Kidney capillary endothelial cell (primary cell): ENCODE measurements around the gene KMT2A.

Experiments used
- DNase-seq: peaks from one replicate; pipeline ENCODE4 v3.0.0-alpha.2; 2018; ENCODE audit warnings: low spot score

The KMT2A gene

DNA sequence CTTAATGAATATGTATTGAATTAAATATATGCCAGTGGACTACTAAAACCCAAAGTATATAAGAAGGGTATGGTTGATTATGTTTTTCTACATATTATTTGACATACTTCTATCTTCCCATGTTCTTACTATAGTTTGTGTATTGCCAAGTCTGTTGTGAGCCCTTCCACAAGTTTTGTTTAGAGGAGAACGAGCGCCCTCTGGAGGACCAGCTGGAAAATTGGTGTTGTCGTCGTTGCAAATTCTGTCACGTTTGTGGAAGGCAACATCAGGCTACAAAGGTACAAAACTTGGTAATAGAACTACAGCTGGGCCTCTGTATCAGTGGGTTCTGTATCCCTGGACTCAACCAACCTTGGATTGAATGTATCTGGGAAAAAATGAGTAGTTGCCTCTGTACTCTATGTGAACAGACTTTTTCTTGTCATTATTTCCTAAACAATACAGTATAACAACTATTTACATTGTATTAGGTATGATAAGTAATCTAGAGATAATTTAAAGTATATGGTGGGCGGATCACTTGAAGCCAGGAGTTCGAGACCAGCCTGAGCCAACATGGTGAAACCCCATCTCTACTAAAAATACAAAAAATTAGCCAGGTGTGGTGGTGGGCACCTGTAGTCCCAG lies 52.3 kb downstream of the KMT2A start:
- DNase-seq = peak; percentile 78

DNA sequence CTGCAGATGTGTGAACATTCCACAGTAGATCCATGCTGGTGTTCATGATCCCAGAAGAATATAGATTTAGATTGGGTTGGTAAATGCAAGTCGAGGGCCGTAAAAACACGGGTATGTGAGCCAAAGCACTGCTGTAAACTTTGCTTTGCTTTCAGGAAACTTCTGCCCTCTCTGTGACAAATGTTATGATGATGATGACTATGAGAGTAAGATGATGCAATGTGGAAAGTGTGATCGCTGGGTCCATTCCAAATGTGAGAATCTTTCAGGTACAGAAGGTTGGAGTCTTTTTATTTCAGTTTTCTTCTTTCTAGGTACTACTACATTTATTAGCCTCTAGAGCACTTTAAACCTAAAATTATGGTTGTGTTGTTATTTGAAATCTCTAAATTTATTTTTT lies 54.7 kb downstream of the KMT2A start:
- DNase-seq = no peak

DNA sequence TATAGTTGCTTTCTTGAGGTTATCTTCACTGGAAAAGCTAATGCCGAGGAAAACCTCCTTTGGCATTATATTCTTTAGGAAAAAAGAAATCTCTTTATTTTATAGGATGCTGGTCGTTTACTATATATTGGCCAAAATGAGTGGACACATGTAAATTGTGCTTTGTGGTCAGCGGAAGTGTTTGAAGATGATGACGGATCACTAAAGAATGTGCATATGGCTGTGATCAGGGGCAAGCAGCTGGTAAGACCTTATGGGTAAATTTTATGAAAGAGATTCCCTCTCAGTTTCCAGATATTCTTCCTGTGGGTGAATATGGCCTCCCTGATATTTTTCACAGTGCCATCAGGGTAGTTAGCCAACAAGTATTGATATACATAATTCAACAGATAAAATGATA lies 61.5 kb downstream of the KMT2A start:
- DNase-seq = no peak

DNA sequence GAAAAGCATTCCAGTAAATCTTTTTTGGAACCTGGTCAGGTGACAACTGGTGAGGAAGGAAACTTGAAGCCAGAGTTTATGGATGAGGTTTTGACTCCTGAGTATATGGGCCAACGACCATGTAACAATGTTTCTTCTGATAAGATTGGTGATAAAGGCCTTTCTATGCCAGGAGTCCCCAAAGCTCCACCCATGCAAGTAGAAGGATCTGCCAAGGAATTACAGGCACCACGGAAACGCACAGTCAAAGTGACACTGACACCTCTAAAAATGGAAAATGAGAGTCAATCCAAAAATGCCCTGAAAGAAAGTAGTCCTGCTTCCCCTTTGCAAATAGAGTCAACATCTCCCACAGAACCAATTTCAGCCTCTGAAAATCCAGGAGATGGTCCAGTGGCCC lies 66.9 kb downstream of the KMT2A start:
- DNase-seq = no peak

DNA sequence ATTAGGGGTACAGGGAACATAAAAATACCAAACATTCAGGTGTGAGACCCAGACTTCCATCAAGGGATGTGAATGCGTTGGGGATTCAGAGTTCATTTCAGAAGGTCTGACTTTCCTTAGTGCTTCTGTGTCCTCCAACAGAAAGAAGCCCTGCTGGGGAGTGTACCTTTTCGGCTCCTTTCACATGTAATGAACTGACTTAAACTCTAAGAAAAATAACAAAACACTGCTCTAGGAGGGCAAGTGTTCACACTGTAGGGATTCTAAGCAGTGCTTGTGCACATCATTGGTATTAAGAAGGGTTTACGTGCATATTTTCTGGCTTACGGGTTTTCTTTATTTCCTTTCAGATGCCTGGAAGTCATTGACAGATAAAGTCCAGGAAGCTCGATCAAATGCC lies 75.3 kb downstream of the KMT2A start:
- no peak for DNase-seq

DNA sequence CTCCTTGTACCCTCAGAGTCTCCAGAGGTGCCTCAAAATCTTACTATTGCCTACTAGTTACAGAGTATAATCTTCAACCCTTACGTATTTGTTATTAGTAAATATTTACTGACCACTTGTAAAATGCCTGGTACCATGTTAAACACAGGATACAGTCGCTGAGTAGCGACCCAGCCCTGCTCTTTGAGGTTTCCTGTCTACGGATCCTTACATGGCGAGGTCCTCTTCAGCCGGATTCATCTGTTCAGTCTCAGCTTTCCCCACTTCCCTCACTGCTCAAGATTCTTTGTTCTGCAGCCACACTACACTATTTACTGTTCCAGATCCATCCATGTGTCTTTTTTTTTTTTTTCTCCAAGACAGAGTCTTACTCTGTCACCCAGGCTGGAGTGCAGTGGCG lies 77.8 kb downstream of the KMT2A start:
- DNase-seq = no peak

DNA sequence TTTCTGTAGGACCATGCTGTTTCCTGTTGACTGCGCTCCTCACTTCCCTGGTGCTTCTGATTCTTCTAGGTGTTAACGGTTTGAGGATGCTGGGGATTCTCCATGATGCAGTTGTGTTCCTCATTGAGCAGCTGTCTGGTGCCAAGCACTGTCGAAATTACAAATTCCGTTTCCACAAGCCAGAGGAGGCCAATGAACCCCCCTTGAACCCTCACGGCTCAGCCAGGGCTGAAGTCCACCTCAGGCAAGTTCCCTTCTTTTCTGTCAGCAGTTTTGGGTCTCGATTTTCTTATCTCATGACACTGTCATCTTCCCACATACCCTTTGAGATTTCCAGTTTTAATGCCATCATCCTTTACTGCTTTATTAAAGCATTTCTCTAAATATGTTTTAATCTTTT lies 83.3 kb downstream of the KMT2A start:
- no peak for DNase-seq

DNA sequence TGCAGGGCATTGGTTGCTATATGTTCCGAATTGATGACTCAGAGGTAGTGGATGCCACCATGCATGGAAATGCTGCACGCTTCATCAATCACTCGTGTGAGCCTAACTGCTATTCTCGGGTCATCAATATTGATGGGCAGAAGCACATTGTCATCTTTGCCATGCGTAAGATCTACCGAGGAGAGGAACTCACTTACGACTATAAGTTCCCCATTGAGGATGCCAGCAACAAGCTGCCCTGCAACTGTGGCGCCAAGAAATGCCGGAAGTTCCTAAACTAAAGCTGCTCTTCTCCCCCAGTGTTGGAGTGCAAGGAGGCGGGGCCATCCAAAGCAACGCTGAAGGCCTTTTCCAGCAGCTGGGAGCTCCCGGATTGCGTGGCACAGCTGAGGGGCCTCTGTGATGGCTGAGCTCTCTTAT lies 85.6 kb downstream of the KMT2A start:
- DNase-seq = no peak

DNA sequence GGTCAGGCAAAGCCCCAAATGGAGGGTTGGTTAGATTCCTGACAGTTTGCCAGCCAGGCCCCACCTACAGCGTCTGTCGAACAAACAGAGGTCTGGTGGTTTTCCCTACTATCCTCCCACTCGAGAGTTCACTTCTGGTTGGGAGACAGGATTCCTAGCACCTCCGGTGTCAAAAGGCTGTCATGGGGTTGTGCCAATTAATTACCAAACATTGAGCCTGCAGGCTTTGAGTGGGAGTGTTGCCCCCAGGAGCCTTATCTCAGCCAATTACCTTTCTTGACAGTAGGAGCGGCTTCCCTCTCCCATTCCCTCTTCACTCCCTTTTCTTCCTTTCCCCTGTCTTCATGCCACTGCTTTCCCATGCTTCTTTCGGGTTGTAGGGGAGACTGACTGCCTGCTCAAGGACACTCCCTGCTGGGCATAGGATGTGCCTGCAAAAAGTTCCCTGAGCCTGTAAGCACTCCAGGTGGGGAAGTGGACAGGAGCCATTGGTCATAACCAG lies 86.3 kb downstream of the KMT2A start:
- DNase-seq = peak; percentile 11

DNA sequence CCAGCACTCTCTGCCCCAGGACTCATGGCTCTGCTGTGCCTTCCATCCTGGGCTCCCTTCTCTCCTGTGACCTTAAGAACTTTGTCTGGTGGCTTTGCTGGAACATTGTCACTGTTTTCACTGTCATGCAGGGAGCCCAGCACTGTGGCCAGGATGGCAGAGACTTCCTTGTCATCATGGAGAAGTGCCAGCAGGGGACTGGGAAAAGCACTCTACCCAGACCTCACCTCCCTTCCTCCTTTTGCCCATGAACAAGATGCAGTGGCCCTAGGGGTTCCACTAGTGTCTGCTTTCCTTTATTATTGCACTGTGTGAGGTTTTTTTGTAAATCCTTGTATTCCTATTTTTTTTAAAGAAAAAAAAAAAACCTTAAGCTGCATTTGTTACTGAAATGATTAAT lies 88.1 kb downstream of the KMT2A start:
- no peak for DNase-seq

DNA sequence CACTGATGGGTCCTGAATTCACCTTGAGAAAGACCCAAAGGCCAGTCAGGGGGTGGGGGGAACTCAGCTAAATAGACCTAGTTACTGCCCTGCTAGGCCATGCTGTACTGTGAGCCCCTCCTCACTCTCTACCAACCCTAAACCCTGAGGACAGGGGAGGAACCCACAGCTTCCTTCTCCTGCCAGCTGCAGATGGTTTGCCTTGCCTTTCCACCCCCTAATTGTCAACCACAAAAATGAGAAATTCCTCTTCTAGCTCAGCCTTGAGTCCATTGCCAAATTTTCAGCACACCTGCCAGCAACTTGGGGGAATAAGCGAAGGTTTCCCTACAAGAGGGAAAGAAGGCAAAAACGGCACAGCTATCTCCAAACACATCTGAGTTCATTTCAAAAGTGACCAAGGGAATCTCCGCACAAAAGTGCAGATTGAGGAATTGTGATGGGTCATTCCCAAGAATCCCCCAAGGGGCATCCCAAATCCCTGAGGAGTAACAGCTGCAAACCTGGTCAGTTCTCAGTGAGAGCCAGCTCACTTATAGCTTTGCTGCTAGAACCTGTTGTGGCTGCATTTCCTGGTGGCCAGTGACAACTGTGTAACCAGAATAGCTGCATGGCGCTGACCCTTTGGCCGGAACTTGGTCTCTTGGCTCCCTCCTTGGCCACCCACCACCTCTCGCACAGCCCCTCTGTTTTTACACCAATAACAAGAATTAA lies 88.6 kb downstream of the KMT2A start:
- no peak for DNase-seq

DNA sequence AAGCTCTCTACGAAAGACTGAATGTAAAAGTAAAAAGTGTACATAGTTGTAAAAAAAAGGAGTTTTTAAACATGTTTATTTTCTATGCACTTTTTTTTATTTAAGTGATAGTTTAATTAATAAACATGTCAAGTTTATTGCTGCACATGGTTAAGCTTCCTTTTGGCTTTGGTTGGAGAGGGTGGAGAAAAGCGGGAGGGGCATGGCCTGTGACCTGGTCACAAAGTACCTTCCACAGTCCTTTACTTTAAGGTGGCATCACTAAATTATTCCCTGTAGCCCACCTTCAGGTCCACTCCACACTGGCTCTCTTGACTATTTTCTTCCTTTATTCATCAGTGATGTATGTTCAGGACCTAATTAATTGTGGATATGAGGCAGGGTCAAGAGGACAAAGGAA lies 90.4 kb downstream of the KMT2A start:
- DNase-seq = no peak

DNA sequence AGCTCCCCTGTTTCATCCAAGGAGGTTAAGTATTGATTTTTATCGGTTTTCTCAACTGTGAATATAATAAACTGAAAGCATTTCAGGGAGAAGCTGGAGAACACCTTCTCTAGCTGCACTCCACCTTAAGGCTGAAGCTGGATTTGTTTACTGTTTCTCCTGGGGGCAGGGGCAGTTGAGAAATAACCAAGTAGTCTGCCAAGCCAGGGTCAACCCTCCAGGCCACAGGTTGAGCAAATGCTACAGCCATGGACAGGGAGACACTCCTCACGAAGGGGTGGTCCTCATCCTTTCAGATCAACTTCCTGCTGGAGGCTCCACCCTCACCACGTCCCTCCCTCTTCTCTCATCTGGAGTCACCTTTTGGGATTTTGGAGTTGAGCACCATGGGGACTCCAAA lies 90.8 kb downstream of the KMT2A start, which contains the start of gene TTC36:
Gene TTC36 (plus strand): TSS at position 366 of the 400 bp plus-strand sequence. CDS start 21 bp downstream, at position 387.
- no peak for DNase-seq

DNA sequence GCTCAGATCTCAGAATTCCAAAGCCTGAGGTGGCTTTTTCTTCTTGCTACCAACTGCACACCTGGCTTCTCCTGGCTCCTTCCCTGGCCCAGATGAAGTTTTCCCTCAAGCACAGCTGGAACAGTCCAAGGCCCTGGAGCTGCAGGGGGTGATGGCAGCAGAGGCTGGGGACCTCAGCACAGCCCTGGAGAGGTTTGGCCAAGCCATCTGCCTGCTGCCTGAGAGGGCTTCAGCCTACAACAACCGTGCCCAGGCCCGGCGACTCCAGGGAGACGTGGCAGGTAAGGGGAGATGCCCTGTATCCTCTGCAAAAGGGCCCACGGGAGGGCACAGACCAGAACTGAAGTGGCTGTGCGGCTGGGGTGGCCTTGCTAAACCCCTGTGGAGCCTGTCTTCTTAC lies 92.2 kb downstream of the KMT2A start:
- DNase-seq = no peak

DNA sequence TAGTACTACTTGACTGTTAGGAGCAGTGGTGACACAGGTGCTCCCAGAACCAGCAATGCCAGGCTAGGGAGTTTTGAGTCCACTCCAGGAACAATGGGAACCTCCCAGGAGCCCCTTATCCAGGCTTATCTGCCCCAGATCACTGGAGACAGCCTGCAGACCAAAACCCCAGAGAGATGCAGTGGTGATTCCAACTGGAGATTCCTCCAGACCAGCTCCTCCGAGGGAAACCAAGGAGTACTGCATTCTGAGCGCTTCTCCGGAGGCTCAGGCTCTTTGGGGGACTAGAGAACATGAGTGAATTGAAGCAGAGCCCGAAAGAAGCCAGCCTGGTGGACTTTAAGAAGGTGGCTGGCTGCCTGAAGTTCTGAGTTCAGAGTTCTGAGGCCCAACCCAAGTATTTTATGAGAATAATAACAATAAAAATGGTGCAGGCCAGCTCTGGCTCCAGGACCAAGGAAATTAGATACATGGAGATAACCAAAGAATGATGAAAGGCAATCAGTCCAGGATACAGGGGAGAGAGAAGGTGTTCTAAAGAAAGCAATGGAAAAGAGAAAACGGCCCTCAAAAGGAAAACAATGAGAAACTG lies 93.4 kb downstream of the KMT2A start:
- DNase-seq = no peak

DNA sequence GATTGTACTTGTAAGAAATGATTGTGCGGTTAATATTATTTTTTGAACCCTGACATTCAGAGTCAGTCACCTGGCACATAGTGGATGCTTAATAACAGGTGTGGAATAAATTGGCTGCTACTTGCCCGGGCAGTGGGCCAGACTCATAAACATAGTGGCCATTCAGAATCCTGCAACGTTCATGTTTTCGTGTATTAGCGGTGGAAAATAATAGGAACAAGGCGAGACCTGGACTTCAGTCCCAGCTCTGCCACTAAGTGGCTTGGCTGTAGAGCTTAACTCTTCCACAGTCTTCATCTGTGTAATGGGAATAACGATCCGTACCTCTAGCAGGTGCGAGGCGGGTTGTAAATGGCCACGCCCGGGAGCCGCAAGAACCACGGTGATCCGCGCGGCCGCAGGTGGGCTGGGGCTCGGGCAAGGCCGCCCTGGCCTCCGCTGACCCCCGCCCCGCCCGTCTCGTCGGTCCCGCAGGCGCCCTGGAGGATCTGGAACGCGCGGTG lies 93.9 kb downstream of the KMT2A start:
- peak; percentile 4 for DNase-seq

DNA sequence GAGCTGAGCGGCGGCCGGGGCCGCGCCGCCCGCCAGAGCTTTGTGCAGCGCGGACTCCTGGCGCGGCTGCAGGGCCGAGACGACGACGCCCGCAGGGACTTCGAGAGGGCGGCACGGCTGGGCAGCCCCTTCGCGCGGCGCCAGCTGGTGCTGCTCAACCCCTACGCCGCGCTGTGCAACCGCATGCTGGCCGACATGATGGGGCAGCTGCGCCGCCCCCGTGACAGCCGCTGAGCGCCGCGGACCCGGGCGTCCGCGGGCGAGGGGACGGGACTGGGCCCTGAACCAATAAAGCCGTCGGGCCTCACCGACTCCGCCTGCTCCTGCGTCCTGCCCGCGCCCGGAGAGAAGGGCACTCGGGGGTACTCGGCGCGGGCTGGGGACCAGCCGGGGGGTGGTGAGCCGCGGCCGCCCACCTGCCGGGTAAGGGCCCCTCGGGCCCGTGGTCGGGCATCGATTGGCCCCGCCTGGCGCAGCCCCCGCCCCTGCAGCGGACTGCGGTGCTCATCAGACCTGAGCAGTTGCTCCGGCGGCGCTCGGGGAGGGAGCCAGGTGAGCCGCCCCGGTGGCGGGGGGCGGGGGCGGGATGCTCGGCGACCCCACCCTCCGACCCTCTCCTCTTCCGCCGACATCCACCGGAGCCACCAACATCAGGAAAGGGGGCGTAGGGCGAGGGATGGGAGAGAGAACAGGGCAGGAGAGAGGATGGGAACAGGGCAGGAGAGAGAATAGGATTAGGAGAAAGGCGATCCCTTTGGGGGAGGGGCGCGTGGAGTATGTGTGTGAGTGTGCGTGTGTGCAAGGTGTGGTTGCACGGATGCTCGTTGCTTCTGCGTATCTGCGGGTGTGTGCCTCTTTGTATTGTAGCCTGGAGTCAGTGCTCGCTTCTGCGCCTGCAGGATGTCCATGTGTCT lies 94.6 kb downstream of the KMT2A start, which contains the start of gene TMEM25:
Gene TMEM25 (plus strand): TSS at position 510 of the 914 bp plus-strand sequence. CDS start 610 bp downstream, outside the sequence.
- peak; percentile 11 for DNase-seq

DNA sequence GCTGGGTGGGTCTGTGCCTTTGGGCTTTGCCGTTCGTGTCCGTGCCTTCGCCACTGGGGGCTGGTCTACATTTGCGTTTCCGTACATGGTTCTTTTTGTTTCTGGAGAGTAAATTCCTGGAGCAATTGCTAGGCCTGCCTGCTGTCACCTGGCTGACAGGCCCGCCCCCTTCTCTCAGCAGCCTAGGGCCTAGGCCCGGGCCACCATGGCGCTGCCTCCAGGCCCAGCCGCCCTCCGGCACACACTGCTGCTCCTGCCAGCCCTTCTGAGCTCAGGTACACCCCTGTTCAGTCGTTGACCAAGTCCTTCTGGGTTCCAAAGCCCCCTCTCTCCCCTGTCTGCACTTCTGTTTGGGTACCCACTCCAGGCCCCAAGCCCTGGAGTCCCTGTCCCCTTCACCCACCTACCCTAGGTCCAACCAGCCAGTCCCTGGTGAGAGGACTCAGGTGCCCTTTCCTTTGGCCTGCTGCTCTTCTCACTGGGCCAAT lies 95.3 kb downstream of the KMT2A start:
- DNase-seq = no peak

DNA sequence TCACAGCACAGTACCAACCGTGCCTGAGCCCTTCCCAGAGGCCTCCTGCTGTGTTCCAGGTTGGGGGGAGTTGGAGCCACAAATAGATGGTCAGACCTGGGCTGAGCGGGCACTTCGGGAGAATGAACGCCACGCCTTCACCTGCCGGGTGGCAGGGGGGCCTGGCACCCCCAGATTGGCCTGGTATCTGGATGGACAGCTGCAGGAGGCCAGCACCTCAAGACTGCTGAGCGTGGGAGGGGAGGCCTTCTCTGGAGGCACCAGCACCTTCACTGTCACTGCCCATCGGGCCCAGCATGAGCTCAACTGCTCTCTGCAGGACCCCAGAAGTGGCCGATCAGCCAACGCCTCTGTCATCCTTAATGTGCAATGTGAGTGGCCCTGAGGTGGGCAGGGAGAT lies 95.8 kb downstream of the KMT2A start:
- no peak for DNase-seq

DNA sequence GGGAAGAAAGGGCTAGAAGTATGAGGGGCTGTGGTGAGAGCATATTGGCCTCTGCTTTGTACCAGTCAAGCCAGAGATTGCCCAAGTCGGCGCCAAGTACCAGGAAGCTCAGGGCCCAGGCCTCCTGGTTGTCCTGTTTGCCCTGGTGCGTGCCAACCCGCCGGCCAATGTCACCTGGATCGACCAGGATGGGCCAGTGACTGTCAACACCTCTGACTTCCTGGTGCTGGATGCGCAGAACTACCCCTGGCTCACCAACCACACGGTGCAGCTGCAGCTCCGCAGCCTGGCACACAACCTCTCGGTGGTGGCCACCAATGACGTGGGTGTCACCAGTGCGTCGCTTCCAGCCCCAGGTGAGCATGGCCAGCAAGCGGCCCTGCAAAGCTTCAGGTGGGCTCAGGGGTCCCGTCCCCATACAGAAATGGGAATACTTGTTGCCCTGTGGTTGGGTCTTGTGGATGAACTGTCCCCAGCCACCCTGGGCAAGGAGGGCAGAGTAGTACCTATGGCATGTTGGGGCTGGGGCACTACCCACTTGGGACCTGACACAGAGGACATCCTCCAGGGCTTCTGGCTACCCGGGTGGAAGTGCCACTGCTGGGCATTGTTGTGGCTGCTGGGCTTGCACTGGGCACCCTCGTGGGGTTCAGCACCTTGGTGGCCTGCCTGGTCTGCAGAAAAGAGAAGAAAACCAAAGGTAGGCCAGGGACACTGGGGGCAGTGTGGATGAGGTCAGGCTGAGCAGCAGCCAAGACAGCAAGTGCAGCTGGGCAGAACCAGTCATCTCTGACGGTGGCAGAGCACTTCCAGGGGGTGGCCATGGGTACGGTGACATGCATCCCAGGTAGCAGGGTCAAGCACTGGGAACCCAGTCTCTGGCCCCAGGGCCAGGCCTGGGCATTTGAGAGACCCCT lies 96.8 kb downstream of the KMT2A start:
- no peak for DNase-seq
